GM06990 (cell line): ENCODE measurements around the gene CNOT6.

Experiments
- DNase-seq: peaks from one replicate; pipeline ENCODE4 v3.0.0-alpha.2; 2011; ENCODE audit not compliant: insufficient read length; ENCODE audit errors: extremely low read depth
- H3K27me3 ChIP-seq: replicated peaks from 2 replicates; pipeline ENCODE4 v1.6.0; 2011; ENCODE audit warnings: low read length; ENCODE audit not compliant: control insufficient read depth, insufficient read depth
- H3K36me3 ChIP-seq: 2 replicates; pipeline ENCODE4 v1.5.1; 2011; ENCODE audit warnings: low read length; ENCODE audit not compliant: control insufficient read depth, insufficient read depth
- H3K4me3 ChIP-seq: replicated peaks from 2 replicates; pipeline ENCODE4 v1.5.1; 2011; ENCODE audit warnings: low read depth, mild to moderate bottlenecking, control low read depth, low read length
- CTCF ChIP-seq: IDR thresholded peaks from 2 replicates; pipeline ENCODE4 v1.5.1; 2011; ENCODE audit warnings: low read length, control low read depth, mild to moderate bottlenecking, inconsistent platforms; ENCODE audit not compliant: insufficient read depth, poor library complexity, severe bottlenecking

The CNOT6 gene

DNA sequence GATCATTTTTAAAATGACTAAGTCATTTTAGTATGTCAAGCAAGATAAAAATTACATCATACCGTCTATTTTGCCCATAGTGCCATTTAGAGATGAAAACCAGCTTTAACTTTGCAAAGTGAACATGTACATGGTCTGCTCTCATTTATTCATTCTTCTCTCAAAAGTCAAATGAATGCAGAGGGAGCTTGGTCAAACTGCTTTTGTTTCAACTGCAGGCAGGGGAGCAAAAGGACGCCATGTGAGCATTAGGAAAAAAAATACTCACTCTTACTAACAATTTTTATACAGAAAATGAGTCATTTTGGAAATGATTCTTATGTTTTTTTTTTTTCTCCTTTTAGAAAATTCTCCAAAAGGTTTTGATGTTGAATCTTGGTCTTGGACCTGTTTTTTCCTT lies 81.4 kb downstream of the CNOT6 start:
- Histone ChIP-seq H3K27me3 (no peaks in the 10 kb centered on the region), H3K36me3 (peaks cover 2% of the 10 kb centered on the region), H3K4me3 (no peak overlapping the region)
- DNase-seq = no peak
- no peak for TF ChIP-seq CTCF

DNA sequence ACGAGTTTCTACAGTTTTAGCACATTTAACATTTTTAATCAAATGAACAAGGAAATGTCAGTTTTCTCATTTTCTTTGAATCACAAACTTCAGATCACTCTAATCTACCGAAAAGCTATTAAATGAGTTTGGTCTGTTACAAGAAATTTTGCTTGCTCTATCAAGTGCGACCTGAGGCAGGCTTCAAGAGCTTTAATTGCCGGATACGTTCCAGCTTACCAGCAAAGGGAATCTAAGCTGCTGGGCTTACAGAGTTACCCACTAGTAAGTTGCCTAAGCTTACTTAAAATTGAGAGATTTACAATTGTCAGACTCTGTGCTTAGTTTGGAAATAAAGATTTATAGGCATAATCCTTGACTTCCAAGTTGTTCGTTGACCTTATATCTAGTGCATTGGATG lies 86.5 kb downstream of the CNOT6 start:
- H3K4me3 ChIP-seq = no peak overlapping the region
- H3K27me3 ChIP-seq = no peaks in the 10 kb centered on the region
- H3K36me3 ChIP-seq = no peaks in the 10 kb centered on the region
- no peak for TF ChIP-seq CTCF
- DNase-seq = no peak

GRCh38 chr5:180583738-180584137 lies 89.6 kb downstream of the CNOT6 start:
- Histone ChIP-seq H3K36me3 (no peaks in the 10 kb centered on the region), H3K4me3 (no peak overlapping the region)
- no peak for TF ChIP-seq CTCF

DNA sequence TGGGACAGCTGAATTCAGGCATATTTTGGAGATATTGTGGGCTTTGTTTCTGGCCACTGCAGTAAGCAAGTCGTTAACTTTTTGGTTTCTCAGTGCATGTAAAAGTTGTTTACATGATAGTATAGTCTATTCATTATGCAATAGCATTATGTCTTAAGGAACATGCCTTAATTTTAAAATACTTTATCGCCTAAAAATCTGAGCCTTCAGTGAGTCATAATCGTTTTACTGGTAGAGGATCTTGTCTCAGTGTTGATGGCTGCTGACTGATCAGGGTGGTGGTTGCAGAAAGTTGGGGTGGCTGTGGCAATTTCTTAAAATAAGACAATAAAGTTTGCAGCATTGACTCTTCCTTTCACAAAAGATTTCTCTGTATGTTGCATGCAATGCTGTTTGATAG lies 92.0 kb downstream of the CNOT6 start:
- no peak for TF ChIP-seq CTCF
- no peak overlapping the region for H3K4me3 ChIP-seq
- no peak for DNase-seq
- no peaks in the 10 kb centered on the region for H3K27me3 ChIP-seq
- no peaks in the 10 kb centered on the region for H3K36me3 ChIP-seq

More at GRCh38 chr5:180583738-180584137, 89.6 kb downstream of the CNOT6 start:
- DNase-seq = no peak
- no peaks in the 10 kb centered on the region for H3K27me3 ChIP-seq

- Histone ChIP-seq H3K27me3 (no peaks in the 10 kb centered on the region), H3K4me3 (no peak overlapping the region), H3K36me3 (no peaks in the 10 kb centered on the region)
- no peak for TF ChIP-seq CTCF
- DNase-seq = no peak
Observed at GRCh38 chr5:180586870-180587269, 92.7 kb downstream of the CNOT6 start.
